Endothelial cell of umbilical vein (primary cell): ENCODE measurements around the gene BMPR1B.

Source experiments
- JUN ChIP-seq: IDR thresholded peaks from 2 replicates; pipeline ENCODE4 v1.6.1; 2011; ENCODE audit warnings: borderline replicate concordance, low read depth; ENCODE audit not compliant: insufficient read length, insufficient read depth
- POLR2AphosphoS5 ChIP-seq: IDR thresholded peaks from 2 replicates; pipeline ENCODE4 v1.6.1; 2012; ENCODE audit warnings: low read depth, mild to moderate bottlenecking, control low read depth, low read length, moderate library complexity; ENCODE audit not compliant: insufficient read depth
- TF ChIP-seq, protein P1 (sequence below), 2 donors: IDR thresholded peaks; 1 replicate in 1 of 2; 2 replicates in 1 of 2; pipeline ENCODE4 v1.5.1; 2011; ENCODE audit warnings: low read length in 2 of 2, mild to moderate bottlenecking in 2 of 2, moderate library complexity in 2 of 2, control low read depth in 1 of 2, inconsistent platforms in 1 of 2, low read depth in 1 of 2; ENCODE audit not compliant: insufficient read depth in 1 of 2; ENCODE audit errors: extremely low read depth in 1 of 2

DNA sequence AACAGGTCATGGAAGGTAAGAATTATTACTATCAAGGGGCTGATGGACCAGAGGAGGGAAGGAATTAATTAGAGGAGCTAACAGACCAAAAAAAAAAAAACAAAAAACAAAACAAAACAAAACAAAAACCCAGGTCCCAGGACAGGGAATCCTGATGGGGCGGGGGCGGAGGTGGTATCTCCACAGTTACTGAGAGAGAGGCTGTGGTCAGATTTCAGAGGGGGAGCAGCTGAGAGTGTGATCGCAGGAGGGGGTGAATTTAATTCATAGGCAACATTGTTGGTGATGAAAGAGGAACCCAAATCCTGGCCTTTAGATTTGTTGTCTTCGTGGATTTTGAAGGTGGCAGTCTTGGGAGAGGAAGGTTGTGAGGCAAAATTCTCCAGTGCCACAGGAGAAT lies 401.6 kb downstream of the BMPR1B start:
- TF ChIP-seq, protein P1, sequence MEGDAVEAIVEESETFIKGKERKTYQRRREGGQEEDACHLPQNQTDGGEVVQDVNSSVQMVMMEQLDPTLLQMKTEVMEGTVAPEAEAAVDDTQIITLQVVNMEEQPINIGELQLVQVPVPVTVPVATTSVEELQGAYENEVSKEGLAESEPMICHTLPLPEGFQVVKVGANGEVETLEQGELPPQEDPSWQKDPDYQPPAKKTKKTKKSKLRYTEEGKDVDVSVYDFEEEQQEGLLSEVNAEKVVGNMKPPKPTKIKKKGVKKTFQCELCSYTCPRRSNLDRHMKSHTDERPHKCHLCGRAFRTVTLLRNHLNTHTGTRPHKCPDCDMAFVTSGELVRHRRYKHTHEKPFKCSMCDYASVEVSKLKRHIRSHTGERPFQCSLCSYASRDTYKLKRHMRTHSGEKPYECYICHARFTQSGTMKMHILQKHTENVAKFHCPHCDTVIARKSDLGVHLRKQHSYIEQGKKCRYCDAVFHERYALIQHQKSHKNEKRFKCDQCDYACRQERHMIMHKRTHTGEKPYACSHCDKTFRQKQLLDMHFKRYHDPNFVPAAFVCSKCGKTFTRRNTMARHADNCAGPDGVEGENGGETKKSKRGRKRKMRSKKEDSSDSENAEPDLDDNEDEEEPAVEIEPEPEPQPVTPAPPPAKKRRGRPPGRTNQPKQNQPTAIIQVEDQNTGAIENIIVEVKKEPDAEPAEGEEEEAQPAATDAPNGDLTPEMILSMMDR (IDR thresholded peaks at IDR 0.05; ENCODE audit: extremely low read depth in 1 of 2, insufficient read depth in 1 of 2, low read depth in 1 of 2, low read length in 2 of 2), result no peak
- TF ChIP-seq JUN (no peak), POLR2AphosphoS5 (no peak)
